Globus pallidus (tissue), 1 donor: ENCODE results near the gene EIF2B4.
"Not testable (repeated sequence)": the region's sequence is repeated elsewhere in the genome, so short reads cannot be mapped to it uniquely, and the experiment has no call there.

Experiments
- DNase-seq: peaks from one replicate; pipeline ENCODE4 v3.0.0-alpha.2; 2015; ENCODE audit warnings: low spot score

The EIF2B4 gene

DNA sequence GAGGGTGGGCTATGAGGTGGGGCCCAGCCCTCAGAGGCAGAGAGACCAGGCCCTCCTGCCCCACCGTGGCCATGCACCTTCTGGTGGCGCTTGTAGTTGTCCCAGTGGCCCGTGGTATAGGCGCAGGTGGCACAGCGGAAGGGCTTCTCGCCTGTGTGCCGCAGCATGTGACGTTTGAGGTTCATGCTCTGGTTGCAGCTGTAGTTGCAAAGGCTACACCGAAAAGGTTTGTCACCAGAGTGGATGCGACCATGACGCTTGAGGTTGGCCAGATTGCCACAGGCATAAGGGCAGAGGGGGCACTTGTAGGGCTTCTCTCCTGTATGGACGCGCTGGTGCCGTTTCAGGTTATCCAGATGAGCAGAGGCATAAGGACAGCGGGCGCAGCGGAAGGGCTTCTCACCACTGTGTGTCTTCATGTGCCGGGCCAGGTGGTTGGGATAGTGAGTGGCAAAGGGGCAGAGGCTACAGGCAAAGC, 7.5 kb upstream of the EIF2B4 start:
- DNase-seq, result no peak

DNA sequence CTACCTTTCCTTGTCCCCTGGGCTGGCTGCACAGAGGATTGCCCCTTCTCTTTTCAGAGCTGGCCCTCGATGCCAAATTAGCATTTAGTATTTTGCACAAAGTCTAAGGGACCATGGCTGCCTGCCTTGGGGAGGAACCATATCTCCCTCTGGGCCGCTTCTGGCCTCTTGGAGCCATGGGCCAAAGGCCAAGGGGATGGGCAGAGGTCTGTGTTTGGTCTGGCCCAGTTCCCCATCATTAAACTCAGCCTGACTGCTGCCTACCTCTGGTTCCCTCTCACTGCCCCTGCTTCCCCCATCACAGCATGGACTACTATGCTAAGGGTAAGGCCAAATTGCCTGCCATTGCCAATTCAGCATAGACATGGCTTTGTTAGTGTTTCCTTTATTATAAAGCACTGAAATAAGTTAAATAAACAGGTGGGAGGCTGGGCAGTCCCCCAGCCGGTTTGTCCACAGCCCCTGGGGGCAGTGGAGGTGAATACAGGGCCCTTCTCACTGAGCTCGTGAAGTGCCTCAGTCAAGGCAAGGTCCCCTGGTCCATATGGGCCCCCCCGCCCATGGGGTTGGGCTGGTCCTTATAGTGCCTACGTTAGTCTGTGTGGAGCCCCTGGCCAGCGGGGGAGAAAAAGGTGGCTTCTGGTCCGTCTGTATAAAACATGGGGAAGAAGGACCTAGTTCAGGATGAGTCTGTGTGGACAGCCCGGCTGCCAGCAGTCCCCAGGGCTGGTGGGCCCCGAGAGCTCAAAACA, 6.9 kb upstream of the EIF2B4 start:
- DNase-seq, result no peak

DNA sequence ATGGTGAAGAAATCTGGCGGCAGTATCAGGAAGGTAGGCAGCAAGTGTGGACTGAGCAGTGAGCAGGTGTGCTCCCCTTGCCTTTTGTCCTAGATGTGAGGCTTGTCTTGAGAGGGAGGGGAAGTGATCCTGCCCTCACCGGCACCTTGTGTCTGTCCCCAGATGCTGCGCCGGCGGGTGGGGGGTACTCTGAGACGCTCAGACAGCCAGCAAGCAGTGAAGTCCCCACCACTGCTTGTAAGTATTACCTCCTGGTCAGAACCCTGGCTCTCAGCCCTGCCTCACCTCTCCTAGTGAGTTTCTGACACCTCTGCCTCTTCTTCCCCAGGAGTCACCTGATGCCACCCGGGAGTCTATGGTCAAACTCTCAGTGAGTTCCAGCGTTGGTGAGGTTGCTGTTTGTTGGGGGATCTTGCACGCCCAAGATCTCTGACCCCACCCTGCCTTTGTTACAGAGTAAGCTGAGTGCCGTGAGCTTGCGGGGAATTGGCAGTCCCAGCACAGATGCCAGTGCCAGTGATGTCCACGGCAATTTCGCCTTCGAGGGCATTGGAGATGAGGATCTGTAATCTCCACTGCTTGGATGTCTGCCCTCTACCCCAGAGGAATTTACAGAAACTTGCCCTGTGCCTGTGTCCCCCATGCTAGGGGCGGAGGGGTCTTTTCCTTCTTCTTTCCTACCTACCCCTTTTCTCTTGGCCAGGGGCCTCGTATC, 6.2 kb upstream of the EIF2B4 start:
- no peak for DNase-seq

DNA sequence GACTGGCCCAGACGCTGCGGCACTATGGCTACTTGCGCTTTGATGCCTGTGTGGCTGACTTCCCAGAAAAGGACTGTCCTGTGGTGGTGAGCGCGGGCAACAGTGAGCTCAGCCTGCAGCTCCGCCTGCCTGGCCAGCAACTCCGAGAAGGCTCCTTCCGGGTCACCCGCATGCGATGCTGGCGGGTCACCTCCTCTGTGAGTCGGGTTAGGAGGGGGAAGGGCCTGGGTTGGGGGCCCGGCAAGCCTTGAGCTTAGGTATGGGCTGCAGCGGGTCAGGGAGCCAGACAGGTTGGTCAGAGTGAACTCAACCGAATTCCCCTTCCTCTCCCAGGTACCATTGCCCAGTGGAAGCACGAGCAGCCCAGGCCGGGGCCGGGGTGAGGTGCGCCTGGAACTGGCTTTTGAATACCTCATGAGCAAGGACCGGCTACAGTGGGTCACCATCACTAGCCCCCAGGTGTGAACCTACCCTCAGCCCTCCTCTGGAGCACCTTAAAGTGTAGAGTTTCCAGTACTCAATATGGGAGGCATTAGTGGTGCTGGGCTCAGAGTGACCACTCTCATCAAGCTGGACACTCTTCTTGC, 5.5 kb upstream of the EIF2B4 start:
- DNase-seq, result no peak

DNA sequence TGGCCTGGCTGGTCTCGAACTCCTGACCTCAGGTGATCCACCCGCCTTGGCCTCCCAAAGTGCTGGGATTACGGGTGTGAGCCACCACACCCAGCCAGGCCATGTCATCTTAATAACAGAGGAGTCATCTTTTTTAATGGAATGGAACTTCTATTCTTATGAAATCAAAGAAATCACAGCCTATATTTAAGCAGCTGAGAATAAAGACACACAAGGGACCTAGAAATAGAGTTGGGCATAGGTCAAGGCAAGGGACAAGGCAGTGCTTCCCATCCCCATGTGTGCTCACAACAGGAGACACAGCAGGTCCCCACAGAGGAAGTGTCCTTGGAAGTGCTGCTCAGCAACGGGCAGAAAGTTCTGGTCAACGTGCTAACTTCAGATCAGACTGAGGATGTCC, 3.4 kb upstream of the EIF2B4 start:
- DNase-seq, result no peak

DNA sequence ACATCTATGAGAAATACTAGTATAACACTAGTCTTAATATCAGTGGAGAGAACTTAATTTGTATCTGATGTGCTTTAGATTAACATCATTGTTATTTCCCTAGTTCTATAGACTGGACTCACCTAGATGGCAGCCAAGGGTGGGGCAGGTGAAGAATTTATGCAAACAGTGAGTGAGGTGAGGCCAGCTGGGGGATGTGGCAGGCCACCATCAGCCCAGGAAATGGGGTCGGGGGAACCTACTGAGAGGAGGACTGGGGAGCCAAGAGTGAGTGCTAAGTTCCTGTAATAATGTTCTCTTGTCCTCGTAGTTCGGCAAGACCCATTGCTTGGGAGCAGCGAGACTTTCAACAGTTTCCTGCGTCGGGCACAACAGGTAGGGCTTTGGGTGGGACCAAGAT, 2.8 kb upstream of the EIF2B4 start:
- no peak for DNase-seq

DNA sequence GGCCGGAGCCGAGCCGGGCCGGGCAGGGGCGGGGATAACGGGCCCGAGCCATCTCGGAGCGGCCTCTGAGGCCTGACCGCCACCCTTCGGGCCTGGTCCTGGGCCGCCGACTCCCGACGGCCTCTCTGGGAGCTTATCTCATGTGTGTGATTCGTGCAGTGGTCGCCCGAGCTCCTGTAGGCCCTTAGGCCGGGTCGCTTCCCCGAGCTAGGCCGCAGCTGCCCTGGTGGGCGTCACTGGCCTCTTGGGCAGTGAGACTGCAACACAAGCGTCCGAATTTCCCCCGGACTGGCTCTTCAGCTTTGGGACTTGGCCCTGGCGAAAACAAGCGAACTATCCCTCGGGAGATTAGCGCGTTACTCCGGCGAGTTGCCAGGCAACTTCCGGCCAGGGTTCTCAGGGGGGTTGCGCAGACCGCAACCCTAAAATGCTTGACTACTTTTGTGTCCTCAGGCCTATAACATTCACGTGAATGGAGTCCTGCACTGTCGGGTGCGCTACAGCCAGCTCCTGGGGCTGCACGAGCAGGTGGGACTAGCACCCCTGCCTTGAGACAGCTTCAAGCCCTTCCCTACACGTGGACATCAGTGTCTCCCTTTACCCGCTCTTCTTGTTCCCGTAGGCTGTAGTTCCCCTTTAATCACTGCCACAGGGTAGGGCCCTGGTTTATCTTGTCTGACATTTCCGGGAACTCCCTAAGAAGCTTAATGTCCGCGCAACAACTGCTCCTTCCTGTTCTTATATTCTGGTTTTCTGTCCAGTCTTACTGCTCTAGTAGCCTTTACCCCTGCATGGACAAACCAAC, 880 bp upstream of the EIF2B4 start:
- no peak for DNase-seq

DNA sequence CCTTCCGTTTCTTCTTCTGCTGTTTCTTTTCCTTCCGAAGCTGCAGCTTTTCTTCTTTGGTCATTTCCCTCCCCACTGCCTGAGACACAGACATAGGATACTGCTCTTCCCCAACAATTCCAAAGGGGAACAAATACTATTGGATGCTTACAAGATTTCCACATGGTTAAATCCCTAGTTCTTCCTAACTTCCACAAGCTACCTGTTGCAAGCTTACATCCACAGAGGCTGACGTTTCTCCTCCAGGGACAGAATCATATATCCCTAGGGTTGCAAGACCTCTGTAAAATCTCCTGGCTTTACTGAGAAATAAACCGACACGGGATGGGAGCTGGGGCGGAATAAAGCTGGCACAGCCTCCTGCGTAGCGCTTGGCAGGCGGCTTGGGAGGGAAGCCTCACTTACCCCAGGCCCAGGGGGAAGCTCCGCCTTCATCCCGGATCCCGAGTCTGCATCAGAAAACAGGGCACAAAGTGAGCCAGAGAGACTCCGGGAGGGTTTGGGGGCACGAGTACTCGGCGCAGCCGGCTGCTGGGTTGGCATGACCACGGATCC, 590 bp downstream of the EIF2B4 start:
- DNase-seq, result peak; percentile 48

DNA sequence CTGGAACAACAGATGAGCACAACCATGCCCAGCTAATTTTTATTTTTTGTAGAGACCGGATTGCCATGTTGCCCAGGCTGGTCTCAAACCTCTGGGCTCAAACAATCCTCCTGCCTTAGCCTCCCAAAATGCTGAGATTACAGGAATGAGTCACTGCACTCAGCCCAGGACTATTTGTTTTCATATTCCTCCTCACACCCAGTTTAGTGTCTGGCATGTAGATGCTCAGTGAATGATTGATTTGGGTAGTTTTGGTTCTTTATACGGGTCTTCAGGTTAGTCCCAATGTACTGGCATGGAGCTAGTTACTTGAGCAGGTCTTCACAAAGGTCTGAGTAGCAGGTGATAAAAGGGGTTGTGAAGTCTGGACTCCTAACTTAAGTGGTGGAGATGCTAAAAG, 6.2 kb downstream of the EIF2B4 start:
- DNase-seq, result no peak

DNA sequence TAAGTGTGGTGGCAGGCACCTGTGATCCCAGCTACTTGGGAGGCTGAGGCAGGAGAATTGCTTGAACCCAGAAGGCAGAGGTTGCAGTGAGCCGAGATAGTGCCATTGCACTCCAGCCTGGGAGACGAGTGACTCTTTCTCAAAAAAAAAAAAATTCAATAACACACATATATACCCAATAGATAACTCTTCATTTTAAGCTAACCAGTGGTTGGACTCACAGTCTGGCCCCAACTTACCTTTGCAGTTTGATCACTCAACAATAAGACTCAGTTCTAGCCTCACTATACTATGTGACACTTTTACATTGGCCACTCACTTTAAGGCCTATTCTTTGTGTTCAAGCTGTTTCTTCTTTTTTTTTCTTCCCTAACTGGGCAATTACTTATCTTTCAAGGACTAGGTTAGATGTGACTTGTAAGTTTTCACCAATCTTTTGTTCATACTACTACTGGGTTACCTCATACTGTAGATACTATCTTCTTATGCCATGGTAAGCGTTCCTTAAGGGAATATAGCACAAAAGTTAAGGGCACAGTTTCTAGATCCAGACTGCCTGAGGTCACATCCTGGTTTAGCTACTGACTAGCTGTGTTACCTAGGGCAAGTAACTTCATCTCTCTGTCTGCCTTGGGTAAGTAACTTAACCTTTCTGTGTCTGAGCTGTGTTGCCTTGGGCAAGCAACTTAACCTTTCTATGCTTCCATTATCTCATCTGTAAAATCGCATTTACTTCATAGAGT, 7.3 kb downstream of the EIF2B4 start:
- no peak for DNase-seq

DNA sequence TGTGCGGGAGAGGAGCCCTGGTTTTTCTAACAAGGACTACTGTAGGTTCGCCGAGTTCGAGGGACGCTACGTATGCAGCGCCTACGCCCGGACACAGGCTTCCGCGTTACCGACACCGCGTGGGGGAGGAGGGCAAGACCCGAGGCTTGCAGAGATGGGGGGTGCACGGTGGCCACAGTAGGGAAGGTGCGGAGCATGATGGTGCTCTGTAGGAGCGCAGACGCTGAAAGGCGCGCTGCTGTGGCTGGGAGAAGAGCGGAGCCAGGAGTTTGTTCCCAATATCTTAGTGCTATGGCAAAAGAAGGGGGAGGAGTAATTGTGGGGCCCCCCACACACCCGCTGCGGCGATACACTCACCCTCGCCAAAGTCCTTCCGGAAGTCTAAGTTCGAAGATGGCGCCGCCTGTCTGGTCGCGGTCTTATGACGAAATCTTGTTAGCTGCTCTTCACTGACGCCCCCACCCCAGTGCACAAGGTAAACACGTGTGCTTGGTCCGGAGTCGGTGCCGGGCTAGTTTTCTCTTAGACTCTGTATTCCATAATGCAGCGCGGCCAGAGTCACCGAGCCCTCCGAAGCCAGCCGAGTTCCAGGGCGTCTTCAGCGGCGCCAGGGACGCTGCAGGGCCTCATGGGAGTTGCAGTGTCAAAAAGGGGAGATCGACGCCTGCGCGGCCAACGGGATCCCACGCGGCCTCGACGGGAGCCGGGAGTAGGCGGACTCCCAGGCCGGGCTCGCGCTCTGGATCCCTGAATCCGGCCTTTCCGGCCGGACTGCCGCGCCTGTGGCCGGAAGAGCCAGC, 13.6 kb downstream of the EIF2B4 start, which contains the start of gene GTF3C2:
TSS of gene GTF3C2 (minus strand) at position 383 of the 800 bp plus-strand sequence. CDS start 13,210 bp downstream, outside the sequence.
- peak; percentile 96 for DNase-seq

DNA sequence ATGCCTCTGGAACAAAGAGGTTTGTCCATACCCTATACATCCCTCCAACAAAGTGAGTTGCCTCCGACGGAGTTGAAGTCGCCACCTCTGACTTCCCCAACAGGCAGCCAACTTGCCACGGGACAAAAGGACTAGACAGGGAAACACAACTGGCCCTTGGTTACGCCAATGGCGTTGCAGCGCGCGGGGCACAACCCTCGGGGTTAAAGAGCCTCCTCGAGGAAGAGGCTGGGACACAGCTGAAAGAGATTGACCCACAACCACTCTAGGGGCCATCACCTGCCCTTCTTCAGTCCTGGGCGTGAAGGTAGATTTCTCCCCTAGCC, 14.1 kb downstream of the EIF2B4 start:
- DNase-seq, result no peak

DNA sequence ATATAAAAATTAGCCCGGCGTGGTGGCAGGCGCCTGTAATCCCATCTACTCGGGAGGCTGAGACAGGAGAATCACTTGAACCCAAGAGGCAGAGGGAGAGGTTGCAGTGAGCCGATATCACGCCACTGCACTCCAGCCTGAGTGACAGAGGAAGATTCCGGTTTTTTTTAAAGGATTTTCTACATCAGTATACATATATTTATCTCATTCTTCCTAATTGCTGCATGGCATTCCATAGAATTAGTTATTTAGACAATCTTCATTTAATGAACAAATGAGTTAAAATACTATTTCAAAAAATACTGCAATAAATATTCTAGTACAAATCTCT, 15.6 kb downstream of the EIF2B4 start:
- no peak for DNase-seq

DNA sequence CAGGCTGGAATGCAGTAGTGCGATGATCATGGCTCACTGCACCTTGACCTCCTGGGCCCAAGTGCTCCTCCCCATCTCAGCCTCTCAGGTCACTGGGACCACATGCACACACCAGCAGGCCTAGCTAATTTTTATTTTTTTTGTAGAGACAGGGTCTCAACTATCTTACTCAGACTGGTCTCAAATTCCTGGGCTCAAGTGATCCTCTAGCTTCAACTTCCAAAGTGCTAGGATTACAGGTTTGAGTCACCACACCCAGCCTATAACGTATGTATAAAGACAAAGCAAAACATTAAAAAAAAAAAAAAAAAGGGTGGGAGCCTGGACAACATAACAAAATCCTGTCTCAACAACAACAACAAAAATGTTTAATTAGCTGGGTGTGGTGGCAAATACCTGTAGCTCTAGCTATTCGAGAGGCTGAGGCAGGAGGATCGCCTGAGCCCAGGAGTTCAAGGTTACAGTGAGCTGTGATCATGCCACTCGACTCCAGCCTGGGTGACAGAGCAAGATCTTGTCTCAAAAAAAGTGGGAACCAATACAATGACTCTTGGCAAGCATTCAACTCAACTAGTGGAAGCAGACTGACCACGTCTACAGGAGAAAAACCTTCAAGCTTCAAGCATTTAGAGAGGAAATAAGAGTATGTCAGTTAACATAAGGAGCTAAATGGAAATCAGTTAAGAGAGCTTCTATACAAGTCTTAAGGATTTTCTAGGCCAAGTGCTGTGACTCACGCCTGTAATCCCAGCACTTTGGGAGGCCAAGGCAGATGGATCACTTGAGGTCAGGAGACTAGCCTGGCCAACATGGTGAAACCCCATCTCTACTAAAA, 16.2 kb downstream of the EIF2B4 start:
- DNase-seq, result no peak

DNA sequence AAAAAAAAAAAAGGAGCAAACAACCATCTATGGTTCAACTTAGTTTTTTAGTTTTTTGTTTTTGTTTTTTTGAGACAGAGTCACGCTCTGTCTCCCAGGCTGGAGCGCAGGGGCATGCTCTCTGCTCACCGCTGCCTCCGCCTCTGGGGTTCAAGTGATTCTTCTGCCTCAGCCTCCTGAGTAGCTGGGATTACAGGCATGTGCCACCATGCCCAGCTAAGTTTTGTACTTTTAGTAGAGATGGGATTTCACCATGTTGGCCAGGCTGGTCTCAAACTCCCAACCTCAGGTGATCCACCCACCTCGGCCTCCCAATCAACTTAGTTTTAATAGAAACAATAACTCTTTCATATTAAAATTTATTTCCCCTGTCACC, 16.8 kb downstream of the EIF2B4 start:
- DNase-seq, result not testable (repeated sequence)

DNA sequence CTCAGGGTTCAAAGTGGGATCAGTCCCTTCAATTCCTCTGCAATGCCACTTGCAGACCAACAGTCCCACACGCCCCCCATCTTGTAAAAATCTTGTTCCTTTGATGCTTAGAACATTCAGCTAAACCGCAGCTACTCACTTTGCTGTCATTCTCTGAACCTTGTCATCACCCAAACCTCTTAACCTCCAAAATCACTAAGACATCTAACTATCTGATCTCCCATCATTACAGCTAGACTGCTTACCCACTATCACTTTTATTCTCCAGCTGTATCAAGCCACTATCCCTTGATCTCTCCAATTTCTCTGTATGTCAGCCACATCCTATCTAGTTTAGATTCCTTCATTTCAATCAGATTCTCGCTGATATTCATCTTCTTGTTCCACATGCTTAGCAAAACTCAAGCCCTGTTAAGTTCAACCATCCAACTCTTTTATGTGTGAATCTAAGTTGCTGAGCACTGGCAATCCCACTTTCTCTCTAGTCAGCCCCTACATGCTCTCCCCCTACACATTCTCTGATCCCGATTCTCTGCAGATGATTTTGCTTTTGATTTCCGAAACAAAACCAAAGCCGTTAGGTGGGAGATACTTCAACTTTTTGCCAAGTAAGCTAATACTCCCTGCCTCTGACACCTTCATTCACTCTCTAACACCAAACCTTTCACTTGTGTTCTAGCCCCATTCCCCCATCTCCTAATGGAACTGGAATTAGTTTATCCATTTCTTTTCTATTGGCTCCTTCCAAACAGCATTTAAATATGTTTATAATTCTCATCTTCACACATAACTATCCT, 18.1 kb downstream of the EIF2B4 start:
- DNase-seq, result no peak

DNA sequence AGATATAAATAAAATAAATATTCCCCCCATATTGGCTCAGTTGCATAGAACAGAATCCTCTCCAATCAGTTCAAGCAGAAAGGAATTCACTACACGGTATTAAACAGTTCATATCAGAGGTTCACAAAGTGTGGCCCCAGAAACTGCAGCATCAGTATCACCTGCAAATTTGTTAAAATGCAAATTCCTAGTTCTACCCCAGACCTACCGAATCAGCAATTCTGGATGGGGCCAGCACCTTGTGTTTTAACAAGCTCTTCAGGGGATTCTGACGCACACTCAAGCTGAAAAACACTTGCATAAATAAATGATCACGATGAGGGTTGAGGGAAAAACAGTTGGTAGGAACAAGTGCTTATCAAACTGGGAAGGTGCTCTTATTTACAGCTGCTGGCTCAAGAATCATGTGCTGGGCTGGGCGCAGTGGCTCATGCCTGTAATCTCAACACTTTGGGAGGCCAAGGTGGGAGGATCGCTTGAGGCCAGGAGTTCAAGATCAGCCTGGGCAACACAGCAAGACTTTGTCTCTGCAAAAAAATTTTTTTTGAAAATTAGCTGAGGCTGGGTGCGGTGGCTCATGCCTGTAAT, 19.9 kb downstream of the EIF2B4 start:
- no peak for DNase-seq

DNA sequence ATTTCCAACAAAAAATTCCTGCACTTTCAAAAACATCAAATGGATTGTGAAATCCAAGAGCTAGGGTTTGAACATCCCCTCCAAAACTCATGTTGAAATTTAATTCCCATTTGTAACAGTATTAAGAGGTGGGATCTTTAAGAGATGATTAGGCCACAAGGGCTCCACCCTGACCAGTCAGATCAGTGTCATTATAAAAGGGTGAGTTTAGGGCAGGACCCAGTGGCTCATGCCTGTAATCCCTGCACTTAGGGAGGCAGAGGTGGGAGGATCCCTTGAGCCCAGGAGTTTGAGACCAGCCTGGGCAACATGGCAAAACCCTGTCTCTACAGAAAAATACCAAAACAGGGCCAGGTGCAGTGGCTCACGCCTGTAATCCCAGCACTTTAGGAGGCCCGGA, 22.5 kb downstream of the EIF2B4 start:
- no peak for DNase-seq

DNA sequence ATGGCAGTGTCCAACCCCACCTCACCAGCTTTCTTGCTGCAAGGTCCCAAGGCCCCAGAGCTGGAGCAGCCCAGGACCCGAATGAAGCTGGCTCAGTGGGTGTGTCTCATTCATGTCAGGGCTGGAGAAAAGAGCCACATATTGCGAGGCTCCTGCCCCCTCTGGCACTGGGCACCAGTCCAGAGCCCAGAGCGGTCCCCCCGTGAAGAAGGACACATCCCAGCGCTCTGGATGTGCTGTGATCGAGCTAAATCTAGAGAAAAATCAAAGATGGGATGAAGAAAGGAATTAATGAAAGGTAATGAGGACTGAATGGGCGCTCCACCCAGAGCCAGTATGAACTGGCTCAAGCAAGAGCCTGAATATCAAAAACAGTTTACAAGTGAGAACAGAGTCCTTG, 34.0 kb downstream of the EIF2B4 start:
- no peak for DNase-seq
